ENCODE results near the gene APH1B. TPM values are rescaled to one million over a fixed set of nuclear protein-coding genes. Genes with fewer than 3 reads are reported as not detected.

Gene APH1B
- total and polyA plus RNA-seq, 2 of the 4 experiments (the other 2 are of a cell fraction), result 7.0 to 7.7 TPM

GRCh38 chr15:63287109-63287508, 9.7 kb downstream of the APH1B start:
- in situ Hi-C loops (cut with MboI; ENCODE audit: low sequenced_read_pairs), result loop anchor here (5.0 to 25.0 kb wide), 2 partner anchors 115 to 775 kb away; no protein-coding TSS in a partner anchor
- CTCF ChIA-PET, result interaction anchor here (1.1 kb wide), 1 partner anchor 117 kb away, joined by 4 read pairs; no protein-coding TSS in a partner anchor

More at GRCh38 chr15:63287109-63287508, 9.7 kb downstream of the APH1B start:
- BruUV-seq (replicated peaks), result no TSS peak
- dilution Hi-C loops (cut with HindIII; ENCODE audit: low sequenced_read_pairs, unreplicated experiment), result no loop called here
- H4K91ac ChIP-seq (ENCODE audit: insufficient read depth, low read depth, low read length), result no peak overlapping the region
- H3K23ac ChIP-seq (ENCODE audit: low read depth, low read length), result peak overlapping the region; percentile 68; the same call in 1 of the 2 replicates
- no peak overlapping the region for H3K56ac ChIP-seq (ENCODE audit: extremely low read depth, insufficient read depth, low read length)
- 0 out of 2 replicates have a peak overlapping the region, but pooled peaks have one; percentile 47 for H3K4ac ChIP-seq (ENCODE audit: low read depth, low read length)
- H3K27me3 ChIP-seq (ENCODE audit: control insufficient read depth, insufficient read depth, low read length), result no peaks in the 10 kb centered on the region
- intact Hi-C loops (cut with micrococcal nuclease), result loop anchor here (5.0 kb wide), 1 partner anchor 180 kb away; no protein-coding TSS in a partner anchor
- H3K9me3 ChIP-seq (ENCODE audit: control insufficient read depth, insufficient read depth, low read length), result no peaks in the 10 kb centered on the region
- no peak overlapping the region for H3K18ac ChIP-seq (ENCODE audit: low read depth, low read length)
- peaks cover 2% of the 10 kb centered on the region; the same call in 1 of the 2 replicates for H3K4me1 ChIP-seq (ENCODE audit: control insufficient read depth, insufficient read depth, low read length)
- no peaks in the 10 kb centered on the region for H4K20me1 ChIP-seq (ENCODE audit: insufficient read depth, low read length)
- 80% methylated on average over 2 of the region's 2 CpGs; no CpG with 5 or more reads in 1 of the 2 experiments for WGBS, 2 experiments (ENCODE audit: extremely low coverage in 2 of 2, insufficient read length in 1 of 2)
- H3K14ac ChIP-seq (replicated peaks; ENCODE audit: low read depth, low read length), result no peak overlapping the region
- H2AK5ac ChIP-seq (ENCODE audit: low read depth, low read length), result no peak overlapping the region
- 0 out of 2 replicates have a peak, but pooled peaks have one; percentile 17 for TF ChIP-seq MXI1 (IDR thresholded peaks at IDR 0.05; ENCODE audit: borderline replicate concordance, low read depth, low read length)
- TF ChIP-seq CTCF (conservative IDR thresholded peaks at IDR 0.05; ENCODE audit: low read depth, low read length), result no peak
- H2AFZ ChIP-seq (replicated peaks; ENCODE audit: low read length, poor library complexity), result no peak overlapping the region
- no peak overlapping the region for H3K4me3 ChIP-seq (ENCODE audit: insufficient read depth, low read depth, low read length)
- no peak overlapping the region for H3K9ac ChIP-seq (ENCODE audit: low read depth, low read length)
- no peak overlapping the region for H4K5ac ChIP-seq (ENCODE audit: low read depth, low read length)
- ATAC-seq (ENCODE audit: low read depth) (peak; percentile 32; the same call in 1 of the 2 replicates), DNase-seq (peak; percentile 48)
- no peak overlapping the region for H4K8ac ChIP-seq (ENCODE audit: low read depth in 2 of 2, low read length in 2 of 2)
- H3K36me3 ChIP-seq (ENCODE audit: control insufficient read depth, insufficient read depth, low read length), result peaks cover 10% of the 10 kb centered on the region
- H3K4me2 ChIP-seq (ENCODE audit: low read depth, low read length), result no peak overlapping the region
- peaks cover 7% of the 10 kb centered on the region for H3K9me1 ChIP-seq (ENCODE audit: insufficient read depth, low read length)
- H3K79me1 ChIP-seq (ENCODE audit: low read depth in 1 of 2, low read length in 2 of 2), result peaks cover 5 to 11% of the 10 kb centered on the region in 2 experiments; a peak in 2 of 4 replicates
- 0 out of 3 replicates have a peak overlapping the region, but pooled peaks have one; percentile 50 for H2BK15ac ChIP-seq (ENCODE audit: low read depth, low read length)
- POLR2A ChIA-PET (ENCODE audit: unreplicated experiment), result no interaction called here
- no peak overlapping the region for H2BK120ac ChIP-seq (ENCODE audit: low read depth, low read length)
- H3K27ac ChIP-seq (ENCODE audit: insufficient read depth, low read length), result no peak overlapping the region
- H2AK9ac ChIP-seq (replicated peaks; ENCODE audit: low read depth, low read length, poor library complexity), result no peak overlapping the region
- no peak overlapping the region for H2BK5ac ChIP-seq (ENCODE audit: low read depth, low read length, poor library complexity, severe bottlenecking)
- H2BK20ac ChIP-seq (ENCODE audit: low read depth, low read length), result no peak overlapping the region

All from IMR-90 (cell line).